Activated CD8-positive, alpha-beta memory T cell treated with anti-CD3 and anti-CD28 coated beads for 36 hours (primary cell): ENCODE results near the gene C3orf85. TPM values are rescaled to one million over a fixed set of nuclear protein-coding genes. Genes with fewer than 3 reads are reported as not detected.

Experiments used
- CTCF ChIA-PET: fragments of 350-600 bp; sonication (Branson Sonifier 250); formaldehyde crosslinking; loops from one replicate; lab custom pipeline; 2021; ENCODE audit warnings: antibody characterized with exemption; lab: Charles Lee
- POLR2A ChIA-PET: fragments of 350-600 bp; sonication (Branson Sonifier 250); formaldehyde crosslinking; loops from one replicate; lab custom pipeline; 2021; ENCODE audit warnings: antibody characterized with exemption; lab: Charles Lee
- total RNA-seq, 2 experiments: library from RNA; stranded (reverse); gene quantifications; one replicate each; pipeline ENCODE4 v1.2.3, GENCODE V29; 2021

The C3orf85 gene
- total RNA-seq, 2 experiments from 2014 or later = not detected

GRCh38 chr3:109140318-109140717 is 3.8 kb downstream of the C3orf85 start:
- ChIA-PET CTCF (no interaction called here), POLR2A (no interaction called here)

GRCh38 chr3:109143646-109144045 is 7.1 kb downstream of the C3orf85 start:
- ChIA-PET CTCF (no interaction called here), POLR2A (no interaction called here)

- CTCF ChIA-PET = no interaction called here
- POLR2A ChIA-PET = no interaction called here
These were observed 12.6 kb downstream of the C3orf85 start for GRCh38 chr3:109149078-109149477.

- ChIA-PET POLR2A (no interaction called here), CTCF (no interaction called here)
These were observed 15.8 kb downstream of the C3orf85 start for GRCh38 chr3:109152320-109152719.

- ChIA-PET CTCF (no interaction called here), POLR2A (no interaction called here)
These were observed 18.5 kb downstream of the C3orf85 start for GRCh38 chr3:109154979-109155378.

- ChIA-PET POLR2A (no interaction called here), CTCF (no interaction called here)
These were observed 19.3 kb downstream of the C3orf85 start for GRCh38 chr3:109155828-109156227.

GRCh38 chr3:109161487-109162123 is 25.1 kb downstream of the C3orf85 start:
- ChIA-PET POLR2A (no interaction called here), CTCF (interaction anchor here (0.6 kb wide), 1 partner anchor 360 kb away, joined by 3 read pairs; no protein-coding TSS in a partner anchor)

- ChIA-PET POLR2A (no interaction called here), CTCF (no interaction called here)
These were observed 29.4 kb downstream of the C3orf85 start for GRCh38 chr3:109165905-109166304.

GRCh38 chr3:109171479-109171878 is 35.0 kb downstream of the C3orf85 start:
- CTCF ChIA-PET = no interaction called here
- POLR2A ChIA-PET = no interaction called here

- ChIA-PET CTCF (no interaction called here), POLR2A (no interaction called here)
These were observed 38.9 kb downstream of the C3orf85 start for GRCh38 chr3:109175411-109175810.

- ChIA-PET POLR2A (no interaction called here), CTCF (no interaction called here)
These were observed 40.2 kb downstream of the C3orf85 start for GRCh38 chr3:109176726-109177125.

- CTCF ChIA-PET = no interaction called here
- POLR2A ChIA-PET = no interaction called here
These were observed 41.4 kb downstream of the C3orf85 start for GRCh38 chr3:109177908-109178307.

- POLR2A ChIA-PET = no interaction called here
- CTCF ChIA-PET = no interaction called here
These were observed 42.2 kb downstream of the C3orf85 start for GRCh38 chr3:109178708-109179107.

GRCh38 chr3:109184726-109185125 is 48.2 kb downstream of the C3orf85 start:
- POLR2A ChIA-PET = no interaction called here

GRCh38 chr3:109187390-109187789 is 50.9 kb downstream of the C3orf85 start:
- POLR2A ChIA-PET = no interaction called here
- CTCF ChIA-PET = no interaction called here

More at GRCh38 chr3:109184726-109185125, 48.2 kb downstream of the C3orf85 start:
- CTCF ChIA-PET = no interaction called here

- CTCF ChIA-PET = no interaction called here
- POLR2A ChIA-PET = no interaction called here
These were observed 52.2 kb downstream of the C3orf85 start for GRCh38 chr3:109188741-109189140.

GRCh38 chr3:109191421-109191820 is 54.9 kb downstream of the C3orf85 start:
- POLR2A ChIA-PET = no interaction called here
- CTCF ChIA-PET = no interaction called here

- ChIA-PET POLR2A (no interaction called here), CTCF (no interaction called here)
These were observed 59.3 kb downstream of the C3orf85 start for GRCh38 chr3:109195815-109196214.
